NCI-H1048 (cell line): Measurements from ENCODE around the gene PARP3.

Source experiments
- DNase-seq: peaks from one replicate; lab custom pipeline; 2025; lab: John Stamatoyannopoulos, UW

The PARP3 gene

DNA sequence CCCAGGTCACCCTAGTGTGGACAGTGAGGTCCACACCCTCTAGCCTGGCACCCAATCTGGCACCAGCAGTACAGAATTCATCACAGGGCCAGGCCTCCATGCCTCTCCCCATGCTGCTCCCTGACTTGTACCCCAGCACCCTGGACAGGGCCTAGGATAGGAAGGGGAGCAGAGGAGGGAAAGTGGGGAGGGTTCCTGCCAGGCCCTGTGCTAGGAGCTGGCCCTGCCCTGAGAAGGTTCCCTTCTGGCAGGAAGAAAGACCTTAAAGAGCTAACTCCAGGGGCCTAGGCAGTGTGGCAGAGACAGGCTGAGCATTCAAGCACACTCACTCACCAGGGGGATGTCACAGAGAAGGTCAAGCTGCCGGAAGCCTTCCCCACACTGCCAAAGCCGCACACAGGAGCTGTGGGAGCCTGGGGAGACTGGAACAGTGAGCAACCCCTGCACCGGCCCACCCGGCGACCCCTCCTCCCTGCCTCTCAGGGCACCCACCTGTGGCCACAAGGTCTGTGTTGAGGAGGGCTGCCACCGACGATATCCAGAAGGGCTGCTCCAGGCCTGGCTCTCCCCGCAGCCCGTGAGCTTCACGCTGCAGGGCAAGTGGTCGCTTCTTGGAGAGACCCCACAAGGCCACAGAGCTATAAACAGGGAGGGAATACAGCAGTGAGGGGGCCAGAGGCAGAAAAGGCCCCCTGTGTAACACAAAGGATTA lies 7.9 kb upstream of the PARP3 start:
- DNase-seq: no peak

DNA sequence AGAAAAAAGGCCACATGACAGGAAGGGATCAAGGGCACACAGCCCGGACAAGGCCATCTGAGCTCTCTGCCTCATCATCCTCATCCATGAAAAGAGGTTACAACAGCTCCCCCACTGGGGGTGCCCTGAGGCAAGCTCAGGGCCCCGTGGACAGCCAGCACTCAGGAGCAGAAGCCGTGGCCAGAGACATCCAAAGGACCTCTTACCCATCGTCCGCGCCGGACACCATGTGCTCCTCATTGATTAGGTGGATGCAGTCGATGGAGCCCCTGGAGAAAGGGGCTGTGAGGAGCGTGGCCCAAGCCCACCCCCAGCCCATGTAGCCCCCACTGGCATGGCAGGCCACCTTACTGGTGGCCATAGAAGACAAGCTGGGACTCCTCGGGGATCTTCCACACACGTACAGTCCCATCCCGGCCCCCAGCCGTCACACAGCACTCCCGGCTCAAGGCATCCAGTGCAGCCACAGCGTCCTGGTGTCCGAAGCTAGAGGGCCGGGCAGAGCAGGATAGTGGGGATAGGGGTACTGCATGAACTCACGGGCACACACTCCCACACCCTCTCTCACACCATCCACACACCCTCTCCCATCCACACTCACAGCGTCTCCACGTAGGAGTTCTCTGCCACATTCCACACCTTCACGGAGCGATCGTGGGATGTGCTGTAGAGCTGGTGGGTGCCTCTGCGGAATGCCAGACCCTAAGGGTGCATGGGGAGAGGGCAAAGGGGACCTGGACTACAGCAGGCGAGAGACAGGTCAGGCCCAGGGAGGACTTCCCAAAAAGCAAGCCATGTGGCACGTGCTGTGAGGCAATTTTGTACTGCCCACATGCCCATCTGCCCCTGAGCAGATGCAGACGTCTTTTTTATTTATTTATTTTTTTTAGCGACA lies 6.9 kb upstream of the PARP3 start:
- no peak for DNase-seq

DNA sequence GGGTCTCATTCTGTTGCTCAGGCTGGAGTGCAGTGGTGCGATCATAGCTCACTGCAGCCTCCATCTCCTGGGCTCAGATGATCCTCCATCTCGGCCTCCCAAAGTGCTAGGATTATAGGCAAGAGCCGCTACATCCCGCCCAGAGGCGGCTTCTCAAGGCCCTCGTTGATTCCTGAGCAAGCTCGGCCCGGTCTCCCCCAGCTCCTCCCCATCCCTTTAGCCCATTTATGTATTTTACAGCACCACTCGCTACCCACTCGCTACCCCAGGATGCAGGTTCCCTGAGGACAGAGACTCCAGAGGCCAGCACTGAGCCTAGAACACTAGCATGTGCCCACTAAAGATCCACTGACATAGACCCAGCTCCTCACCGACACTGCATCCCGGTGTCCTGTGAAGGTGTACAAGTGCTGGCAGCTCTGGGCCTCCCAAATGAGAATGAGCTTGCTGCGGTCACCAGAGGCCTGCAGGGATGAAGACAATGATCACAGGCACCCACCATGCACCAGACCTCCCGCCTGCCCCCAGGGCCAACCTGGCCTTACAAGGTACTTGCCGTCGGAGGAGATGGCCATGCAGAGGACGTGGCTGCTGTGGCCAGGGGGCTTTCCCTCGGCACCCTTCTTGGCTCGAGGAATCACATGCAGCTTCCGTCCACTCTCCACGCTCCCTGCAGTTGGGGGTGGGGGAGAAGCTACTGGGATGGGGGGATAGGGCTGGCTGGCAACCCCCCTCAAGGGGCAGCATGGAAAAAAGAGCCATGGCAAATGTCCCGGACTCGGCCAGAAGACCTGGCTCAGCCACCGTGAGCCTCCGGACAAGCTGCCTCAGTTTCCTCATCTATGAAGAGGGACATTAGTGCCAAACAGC lies 6.0 kb upstream of the PARP3 start:
- no peak for DNase-seq

DNA sequence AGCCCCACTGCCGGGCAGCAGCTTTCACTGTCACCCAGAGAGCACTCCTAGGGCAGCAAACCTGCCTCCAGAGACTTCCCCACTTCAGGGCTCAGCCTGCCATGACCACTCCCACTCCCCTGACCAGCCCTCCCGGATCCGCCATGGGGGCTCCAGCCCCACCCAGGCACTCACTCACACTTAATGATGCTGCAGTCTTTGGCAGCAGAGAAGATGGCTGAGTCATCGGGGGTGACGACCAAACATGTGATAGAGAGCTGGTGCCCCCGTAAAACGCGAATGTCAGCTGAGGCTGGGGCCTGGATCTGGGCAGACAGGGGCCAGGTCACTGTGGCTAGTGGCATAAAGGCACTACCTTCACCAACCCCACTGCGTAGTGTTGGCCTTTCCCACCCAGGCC lies 5.1 kb upstream of the PARP3 start:
- DNase-seq: no peak

DNA sequence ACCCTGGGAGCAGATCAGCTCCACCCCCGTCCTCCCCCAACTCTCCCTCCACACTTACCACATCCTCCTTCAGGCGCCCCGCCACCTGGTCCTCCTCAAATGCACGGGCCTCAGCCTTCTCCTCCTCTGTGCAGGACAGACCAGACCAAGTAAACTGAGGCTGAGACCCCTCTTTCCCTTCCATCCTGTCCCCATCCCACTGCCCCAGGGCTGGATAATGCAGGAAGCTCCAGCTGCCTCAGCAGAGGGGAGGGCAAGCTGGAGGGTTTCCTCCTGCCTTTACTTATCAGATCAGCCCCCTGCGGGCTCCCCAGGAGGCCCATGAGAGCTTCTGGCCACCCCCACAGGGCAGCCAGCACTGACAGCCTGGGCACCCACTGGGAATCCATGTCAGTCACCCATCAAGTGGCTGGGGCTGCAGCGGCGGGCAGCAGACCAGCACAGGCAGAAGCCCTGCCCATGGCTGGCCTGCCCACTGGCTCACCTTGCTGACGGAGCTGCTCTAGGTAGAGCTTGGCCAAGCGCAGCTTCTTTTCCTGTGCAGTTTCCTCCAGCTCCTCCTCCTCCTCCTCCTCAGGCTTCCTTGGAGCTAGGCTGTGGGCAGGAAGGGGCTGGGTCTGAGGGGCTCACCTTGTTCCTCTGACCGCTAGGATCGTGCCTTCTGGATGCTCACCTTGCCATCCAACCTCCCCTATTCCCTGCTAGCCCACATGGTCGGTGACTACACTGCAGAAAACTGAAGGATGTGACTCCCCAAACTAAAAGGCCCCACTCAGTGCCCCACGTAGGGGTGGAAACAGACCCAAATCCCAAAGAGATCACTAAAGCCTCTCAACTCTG lies 4.3 kb upstream of the PARP3 start:
- no peak for DNase-seq

DNA sequence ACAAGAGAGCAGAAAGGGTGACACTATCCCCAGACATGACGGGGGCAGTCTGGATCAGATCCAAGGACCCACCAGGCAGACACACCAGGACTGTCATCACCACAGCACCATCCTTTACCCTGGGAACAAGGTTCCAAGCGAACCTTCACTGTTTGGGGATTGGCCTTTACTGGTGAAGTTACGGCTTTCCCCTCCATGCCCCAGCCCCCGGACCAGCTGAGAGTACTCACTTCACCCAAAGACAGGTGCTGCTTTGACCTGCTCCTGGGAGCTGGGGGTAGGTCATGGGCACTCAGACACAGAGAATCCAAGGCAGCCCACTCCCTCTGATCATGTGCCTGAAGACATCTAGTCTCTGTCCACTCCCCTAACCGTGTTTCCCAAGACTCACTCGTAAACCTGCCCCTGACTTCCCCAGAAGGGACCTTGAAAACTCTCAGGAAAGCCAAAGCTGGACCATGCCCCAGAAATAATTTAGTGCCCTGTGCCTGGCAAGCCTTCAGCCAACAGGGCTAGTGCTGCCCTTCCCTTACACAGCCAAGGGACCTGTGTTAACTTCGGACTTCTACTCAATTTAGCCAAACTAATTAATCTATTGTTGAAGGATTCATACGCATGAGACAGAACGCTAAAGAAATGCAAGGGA lies 3.3 kb upstream of the PARP3 start:
- no peak for DNase-seq

DNA sequence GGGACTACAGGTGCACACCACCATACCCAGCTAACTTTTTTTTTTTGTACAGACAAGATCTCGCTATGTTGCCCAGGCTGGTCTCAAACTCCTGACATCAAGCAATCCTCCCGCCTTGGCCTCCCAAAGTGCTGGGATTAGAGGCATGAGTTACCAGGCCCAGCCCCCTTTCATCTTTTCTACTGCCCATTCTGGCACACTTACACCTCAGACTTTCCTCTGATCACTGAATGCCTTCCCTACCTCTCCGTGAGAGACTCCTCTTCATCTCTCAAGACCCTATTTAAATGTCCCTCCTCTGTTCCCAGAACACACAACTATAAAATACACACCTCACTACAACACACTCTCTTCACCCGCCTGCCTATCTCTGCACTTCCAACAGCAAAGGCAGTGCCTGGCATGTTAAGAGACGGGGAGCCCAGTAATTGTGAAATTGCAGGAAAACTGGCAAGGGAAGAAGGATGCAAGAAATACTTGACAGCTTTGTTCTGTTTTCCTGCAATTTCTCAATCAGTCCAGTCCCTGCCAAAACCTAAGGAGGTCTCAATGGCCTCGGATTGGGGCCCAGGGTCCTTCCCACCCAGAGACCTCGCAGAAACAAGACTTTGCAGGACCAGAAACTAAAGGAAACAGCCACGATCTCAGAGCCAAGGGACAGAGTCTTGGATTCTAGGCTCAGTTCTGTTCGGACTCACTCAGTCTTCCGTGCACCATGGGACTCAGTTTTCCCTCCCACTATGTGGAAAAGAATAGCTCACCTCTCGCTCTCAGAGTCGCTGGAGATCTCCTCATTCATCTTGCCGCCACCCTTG lies 1.3 kb upstream of the PARP3 start:
- DNase-seq: no peak

DNA sequence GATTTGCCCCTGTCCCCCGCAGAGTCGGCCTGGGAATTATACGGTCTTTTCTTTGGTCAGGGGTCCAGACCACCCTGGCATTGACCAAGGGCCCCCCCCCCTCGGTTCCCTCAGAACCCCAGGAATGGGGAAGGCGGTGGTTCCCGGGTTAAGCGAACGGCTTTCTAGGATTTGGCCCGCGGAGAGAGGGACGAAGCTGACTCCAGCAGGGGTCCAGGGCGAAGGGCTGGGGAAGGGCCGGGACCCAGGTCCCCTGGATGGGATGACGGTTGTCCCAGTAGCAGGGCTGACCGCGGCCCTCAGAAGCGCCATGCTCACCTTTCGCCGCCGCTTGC lies 733 bp upstream of the PARP3 start:
- DNase-seq: no peak

DNA sequence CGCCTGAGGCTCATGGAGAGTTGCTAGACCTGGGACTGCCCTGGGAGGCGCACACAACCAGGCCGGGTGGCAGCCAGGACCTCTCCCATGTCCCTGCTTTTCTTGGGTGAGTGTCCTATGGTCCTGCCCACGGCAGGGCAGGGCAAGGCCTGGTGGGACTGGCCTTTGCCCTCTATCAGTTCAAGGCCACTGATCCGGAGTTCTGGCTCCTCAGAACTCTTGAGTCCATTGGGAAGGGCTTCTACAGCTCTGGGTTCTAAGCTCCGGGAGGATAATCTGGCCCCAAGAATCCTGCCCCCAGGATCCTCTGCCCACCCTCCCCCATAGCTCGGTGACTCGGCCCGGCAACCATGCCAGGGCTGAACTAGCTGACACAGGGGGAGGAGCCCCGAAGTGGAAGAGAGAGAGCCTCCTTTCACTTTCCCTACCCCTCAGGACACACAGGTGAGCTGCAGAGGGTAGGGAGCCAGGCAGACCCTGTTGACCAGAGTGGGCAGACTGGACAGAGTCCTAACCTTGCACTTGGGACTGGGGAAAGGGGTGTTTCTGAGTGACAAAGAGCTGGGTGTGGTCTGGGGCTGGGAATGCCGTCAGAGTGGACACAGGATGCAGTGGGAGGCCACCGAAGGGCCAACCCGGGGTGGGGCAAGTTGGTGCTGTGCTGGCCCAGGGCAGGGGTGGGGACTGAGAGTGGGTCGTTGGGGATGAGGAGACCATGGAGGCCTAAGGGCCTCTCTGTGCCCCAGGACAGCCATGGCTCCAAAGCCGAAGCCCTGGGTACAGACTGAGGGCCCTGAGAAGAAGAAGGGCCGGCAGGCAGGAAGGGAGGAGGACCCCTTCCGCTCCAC lies 664 bp downstream of the PARP3 start:
- DNase-seq: no peak

DNA sequence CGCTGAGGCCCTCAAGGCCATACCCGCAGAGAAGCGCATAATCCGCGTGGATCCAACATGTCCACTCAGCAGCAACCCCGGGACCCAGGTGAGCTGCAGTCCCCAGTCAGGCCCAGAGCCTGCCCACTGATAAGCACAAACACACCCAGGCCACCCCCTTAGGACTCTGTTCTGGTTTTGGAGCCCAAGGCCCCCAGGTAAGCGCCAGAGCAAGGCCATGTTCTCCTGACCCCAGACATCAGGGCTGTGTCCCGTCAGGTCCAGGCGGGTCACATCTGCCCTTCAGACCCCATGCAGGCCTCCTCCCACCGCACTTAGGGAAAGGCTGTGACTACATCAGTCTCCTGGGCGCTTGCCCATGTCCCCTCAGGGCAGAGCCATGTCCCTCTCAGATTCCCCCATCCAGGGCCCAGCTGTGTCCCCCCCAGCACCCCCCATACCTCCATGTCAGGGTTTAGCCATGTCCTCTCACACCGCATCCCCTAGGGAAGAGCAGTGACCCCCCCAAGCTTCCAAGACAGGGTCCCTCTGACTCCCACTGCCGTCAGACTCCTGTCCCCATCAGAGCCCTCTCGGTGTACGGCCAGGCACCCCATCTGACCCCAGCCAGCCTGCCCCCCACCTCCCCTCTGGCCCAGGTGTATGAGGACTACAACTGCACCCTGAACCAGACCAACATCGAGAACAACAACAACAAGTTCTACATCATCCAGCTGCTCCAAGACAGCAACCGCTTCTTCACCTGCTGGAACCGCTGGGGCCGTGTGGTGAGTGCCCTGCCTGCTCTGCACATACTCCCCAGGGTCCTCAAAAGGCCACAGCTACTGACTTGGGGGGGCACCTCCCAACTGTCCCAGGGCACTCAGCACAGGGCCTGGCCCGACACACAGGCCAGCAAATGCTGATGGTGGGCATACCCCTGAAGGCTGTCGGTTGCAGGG lies 1.6 kb downstream of the PARP3 start:
- no peak for DNase-seq

DNA sequence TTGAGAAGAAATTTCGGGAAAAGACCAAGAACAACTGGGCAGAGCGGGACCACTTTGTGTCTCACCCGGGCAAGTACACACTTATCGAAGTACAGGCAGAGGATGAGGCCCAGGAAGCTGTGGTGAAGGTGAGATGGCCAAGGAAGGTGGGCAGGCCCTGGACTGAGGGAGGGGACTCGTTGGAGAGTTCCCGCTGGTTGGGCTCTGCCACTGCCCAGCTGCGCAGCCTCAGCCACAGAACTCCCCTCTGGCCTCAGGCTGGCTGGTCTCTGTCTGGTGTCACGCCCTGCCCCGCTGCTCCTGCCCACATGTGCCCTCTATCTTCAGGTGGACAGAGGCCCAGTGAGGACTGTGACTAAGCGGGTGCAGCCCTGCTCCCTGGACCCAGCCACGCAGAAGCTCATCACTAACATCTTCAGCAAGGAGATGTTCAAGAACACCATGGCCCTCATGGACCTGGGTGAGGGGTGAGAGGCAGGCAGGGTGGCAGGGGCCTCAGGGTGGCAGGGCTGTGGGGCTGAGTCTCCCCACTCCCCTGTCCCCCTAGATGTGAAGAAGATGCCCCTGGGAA lies 2.4 kb downstream of the PARP3 start:
- no peak for DNase-seq

DNA sequence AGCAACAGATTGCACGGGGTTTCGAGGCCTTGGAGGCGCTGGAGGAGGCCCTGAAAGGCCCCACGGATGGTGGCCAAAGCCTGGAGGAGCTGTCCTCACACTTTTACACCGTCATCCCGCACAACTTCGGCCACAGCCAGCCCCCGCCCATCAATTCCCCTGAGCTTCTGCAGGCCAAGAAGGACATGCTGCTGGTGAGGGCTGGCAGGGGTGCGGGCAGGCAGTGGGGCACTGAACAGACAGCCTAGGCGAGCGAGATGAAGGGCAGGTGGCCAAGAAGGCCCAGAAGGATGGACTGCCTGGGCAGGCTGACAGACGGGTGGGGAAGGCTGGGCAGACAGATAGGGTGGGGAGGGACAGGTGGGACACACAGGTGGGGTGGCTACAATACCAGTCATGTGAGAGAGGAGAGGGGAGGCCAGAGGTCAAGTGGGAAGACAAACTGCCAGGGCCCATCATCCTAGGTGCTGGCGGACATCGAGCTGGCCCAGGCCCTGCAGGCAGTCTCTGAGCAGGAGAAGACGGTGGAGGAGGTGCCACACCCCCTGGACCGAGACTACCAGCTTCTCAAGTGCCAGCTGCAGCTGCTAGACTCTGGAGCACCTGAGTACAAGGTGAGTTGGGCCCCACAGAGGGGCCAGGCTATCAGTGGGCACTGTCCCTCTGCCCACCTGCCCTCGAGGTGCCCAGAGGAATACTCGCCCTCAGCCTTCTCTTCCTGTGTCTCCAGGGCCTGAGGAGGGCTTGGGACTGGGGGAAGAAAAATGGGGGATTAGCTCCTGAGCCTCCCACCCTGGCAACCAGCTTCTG lies 3.1 kb downstream of the PARP3 start:
- DNase-seq: no peak

DNA sequence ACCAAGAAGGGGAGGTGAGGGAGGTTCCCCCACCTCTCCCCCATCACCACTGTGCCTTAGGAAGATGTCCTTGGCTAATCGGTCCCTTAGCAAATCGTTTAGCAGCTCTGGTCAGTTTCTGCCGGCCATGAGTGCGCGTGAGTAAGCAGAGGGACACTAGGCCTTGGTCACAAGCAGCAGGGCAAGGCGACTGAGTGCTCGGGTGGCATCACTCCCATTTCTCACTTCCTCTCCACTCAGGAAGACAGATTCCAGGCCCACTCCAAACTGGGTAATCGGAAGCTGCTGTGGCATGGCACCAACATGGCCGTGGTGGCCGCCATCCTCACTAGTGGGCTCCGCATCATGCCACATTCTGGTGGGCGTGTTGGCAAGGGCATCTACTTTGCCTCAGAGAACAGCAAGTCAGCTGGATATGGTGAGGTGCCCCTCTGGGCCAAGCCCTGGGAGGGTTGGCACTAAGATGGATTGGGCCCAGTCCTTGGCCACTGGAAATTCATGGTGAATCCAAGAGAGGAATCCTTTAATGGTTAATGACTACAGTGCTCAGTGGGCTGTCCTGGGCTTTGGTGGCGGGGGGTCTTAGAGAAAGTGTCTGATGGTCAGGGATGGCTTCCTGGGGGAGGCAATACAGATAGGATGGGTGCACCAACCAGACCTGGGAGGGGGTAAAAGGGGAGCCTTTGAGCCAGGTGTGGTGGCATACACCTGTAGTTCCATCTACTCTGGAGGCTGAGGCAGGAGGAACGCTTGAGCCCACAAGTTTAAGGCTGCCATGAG lies 4.0 kb downstream of the PARP3 start:
- DNase-seq: no peak

DNA sequence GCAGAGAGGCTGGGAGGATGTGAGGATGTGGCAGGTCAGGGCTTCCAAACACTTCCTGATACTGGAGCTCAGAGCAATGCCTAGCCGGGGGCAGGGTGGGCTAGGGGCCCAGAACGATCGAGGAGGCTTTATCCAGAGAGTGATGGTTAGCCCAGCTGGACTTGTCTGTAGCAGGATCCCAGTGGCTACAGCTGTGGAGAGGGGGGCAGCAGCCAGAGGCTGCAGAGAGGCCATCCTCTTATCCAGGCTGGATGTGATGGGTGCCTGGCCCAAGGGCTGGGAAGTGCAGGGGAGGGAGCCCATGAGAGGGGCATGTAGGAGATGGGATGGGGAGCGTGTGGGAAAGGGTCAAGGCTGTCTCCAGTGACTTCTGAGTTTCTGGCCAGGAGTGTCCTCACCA lies 4.6 kb downstream of the PARP3 start:
- DNase-seq: no peak

DNA sequence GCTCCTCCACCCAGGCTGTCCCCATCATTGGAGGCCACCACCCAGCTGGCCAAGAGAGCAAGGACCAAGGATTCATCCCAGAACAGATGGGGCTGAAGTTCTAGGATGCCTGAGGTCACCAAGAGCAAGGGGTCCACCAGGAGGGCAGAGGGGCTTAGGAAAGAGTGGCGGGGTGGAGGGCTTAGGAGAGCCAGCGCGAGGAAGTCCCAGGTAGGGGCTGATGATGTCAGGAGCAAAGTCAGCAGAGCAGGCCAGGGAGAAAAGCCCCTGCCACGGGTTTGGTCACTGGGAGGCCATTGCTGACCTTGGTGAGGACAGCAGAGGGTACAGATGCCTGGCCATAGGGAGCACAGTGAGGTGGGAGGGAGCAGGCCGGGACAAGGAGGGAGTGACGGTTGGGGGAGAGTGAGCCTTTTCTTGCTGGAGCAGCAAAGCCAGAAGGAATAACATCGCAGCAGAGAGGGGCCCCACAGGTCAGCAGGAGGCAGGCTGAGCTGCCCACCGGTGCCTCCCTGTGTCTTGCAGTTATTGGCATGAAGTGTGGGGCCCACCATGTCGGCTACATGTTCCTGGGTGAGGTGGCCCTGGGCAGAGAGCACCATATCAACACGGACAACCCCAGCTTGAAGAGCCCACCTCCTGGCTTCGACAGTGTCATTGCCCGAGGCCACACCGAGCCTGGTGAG lies 5.2 kb downstream of the PARP3 start:
- no peak for DNase-seq
